K562 (cell line): ENCODE data around the gene RIIAD1. TPM values are rescaled to one million over a fixed set of nuclear protein-coding genes. Genes with fewer than 3 reads are reported as not detected.

ENCODE experiments used
- CBX2 ChIP-seq: fragments of 200-600 bp; sonication (generic); IDR thresholded peaks from one replicate; pipeline ENCODE4 v1.6.1; 2012; ENCODE audit warnings: mild to moderate bottlenecking, low read length, inconsistent platforms; ENCODE audit not compliant: insufficient read depth, poor library complexity, severe bottlenecking
- CBX5 ChIP-seq: IDR thresholded peaks from 2 replicates; pipeline ENCODE4 v1.6.1; 2014; ENCODE audit warnings: low read depth, borderline replicate concordance
- FIP1L1 ChIP-seq: fragments of 200-400 bp; formaldehyde crosslinking; IDR thresholded peaks from 2 replicates; pipeline ENCODE4 v1.6.1; 2018; ENCODE audit warnings: mild to moderate bottlenecking, low read depth, low read length; ENCODE audit not compliant: poor library complexity, severe bottlenecking
- FOXK1 ChIP-seq: sonication (generic); formaldehyde crosslinking; IDR thresholded peaks from 2 replicates; pipeline ENCODE4 v1.8.0; 2022; ENCODE audit warnings: missing genetic modification reagents, mild to moderate bottlenecking, borderline replicate concordance
- HDAC3 ChIP-seq: fragments of 450-650 bp; IDR thresholded peaks from 2 replicates; pipeline ENCODE4 v1.6.1; 2018; ENCODE audit warnings: borderline replicate concordance, mild to moderate bottlenecking, moderate library complexity; ENCODE audit not compliant: partially characterized antibody
- HDGF ChIP-seq: fragments of 450-650 bp; IDR thresholded peaks from 2 replicates; pipeline ENCODE4 v1.6.1; 2016
- MAFF ChIP-seq: IDR thresholded peaks from 2 replicates; pipeline ENCODE4 v1.6.1; 2012; ENCODE audit warnings: low read length, improper control_type of control experiment
- MTF1 ChIP-seq: fragments of 250-450 bp; sonication (Bioruptor Pico); IDR thresholded peaks from 2 replicates; pipeline ENCODE4 v1.9.0; 2021; ENCODE audit warnings: moderate library complexity, mild to moderate bottlenecking, inconsistent platforms, borderline replicate concordance
- NFIC ChIP-seq: fragments of 450-650 bp; IDR thresholded peaks from 2 replicates; pipeline ENCODE4 v1.6.1; 2017; ENCODE audit warnings: mild to moderate bottlenecking, inconsistent platforms
- RBM15 ChIP-seq: fragments of 200-400 bp; formaldehyde crosslinking; IDR thresholded peaks from 2 replicates; pipeline ENCODE4 v1.6.1; 2018; ENCODE audit warnings: mild to moderate bottlenecking, low read length, moderate library complexity; ENCODE audit not compliant: insufficient read depth
- RCOR1 ChIP-seq, 2 experiments: IDR thresholded peaks; 2 replicates each; pipeline ENCODE4 v1.6.1; 2012; ENCODE audit warnings: low read depth in 2 of 2, low read length in 2 of 2, borderline replicate concordance in 1 of 2, improper control_type of control experiment in 1 of 2
- ZBTB8A ChIP-seq: fragments of 450-650 bp; IDR thresholded peaks from 2 replicates; pipeline ENCODE4 v1.6.1; 2018; ENCODE audit warnings: mild to moderate bottlenecking, moderate library complexity; ENCODE audit not compliant: partially characterized antibody
- ZNF311 ChIP-seq: fragments of 250-450 bp; sonication (Bioruptor Pico); IDR thresholded peaks from 2 replicates; pipeline ENCODE4 v1.4.0; 2020; ENCODE audit warnings: mild to moderate bottlenecking, moderate library complexity
- ZNF592 ChIP-seq: fragments of 450-650 bp; IDR thresholded peaks from 2 replicates; pipeline ENCODE4 v1.6.1; 2017; ENCODE audit warnings: antibody characterized with exemption, mild to moderate bottlenecking
- ZNF75A ChIP-seq: fragments of 450-650 bp; formaldehyde crosslinking; IDR thresholded peaks from 2 replicates; pipeline ENCODE4 v1.4.0; 2020; ENCODE audit warnings: mild to moderate bottlenecking
- ZSCAN29 ChIP-seq: fragments of 450-650 bp; IDR thresholded peaks from 2 replicates; pipeline ENCODE4 v1.6.1; 2017
- polyA plus RNA-seq, 8 experiments: library from polyadenylated mRNA; depleted of rRNA in 4 of 8; stranded (reverse) in 5 of 8; unstranded in 3 of 8; fragments of >200 nt; fragmentation: Nextera tagmentation in 2 of 8; fragmentation: Illumina TruSeq in 1 of 8; extraction: Ambion mirVana in 2 of 8; extraction: Trizol in 1 of 8; gene quantifications; 2 replicates each; pipeline versions ENCODE4 v1.2.1 to v1.2.3, GENCODE V29; 2011 to 2014; ENCODE audit warnings: inconsistent platforms in 1 of 8, missing spikeins in 1 of 8
- total RNA-seq, 7 experiments: library from RNA; depleted of rRNA in 6 of 7; stranded (reverse); fragments of >200 nt in 6 of 7; fragmentation: Illumina TruSeq in 2 of 7; extraction: Trizol in 2 of 7; gene quantifications; 2 replicates each; pipeline versions ENCODE4 v1.2.1 to v1.2.3, GENCODE V29; 2011 to 2021; ENCODE audit warnings: low replicate concordance in 1 of 7
- TF ChIP-seq, protein P1 (sequence below): fragments of 450-650 bp; IDR thresholded peaks from 2 replicates; pipeline ENCODE4 v1.6.1; 2018; ENCODE audit not compliant: partially characterized antibody
- TF ChIP-seq, protein P2 (sequence below): fragments of 250-450 bp; sonication (Bioruptor Pico); IDR thresholded peaks from 2 replicates; pipeline ENCODE4 v1.4.0; 2020; ENCODE audit warnings: mild to moderate bottlenecking

The RIIAD1 gene
- total and polyA plus RNA-seq, 9 of the 15 experiments (the other 6 are each of a cell fraction or from before 2014, with no cell fraction given): not detected

DNA sequence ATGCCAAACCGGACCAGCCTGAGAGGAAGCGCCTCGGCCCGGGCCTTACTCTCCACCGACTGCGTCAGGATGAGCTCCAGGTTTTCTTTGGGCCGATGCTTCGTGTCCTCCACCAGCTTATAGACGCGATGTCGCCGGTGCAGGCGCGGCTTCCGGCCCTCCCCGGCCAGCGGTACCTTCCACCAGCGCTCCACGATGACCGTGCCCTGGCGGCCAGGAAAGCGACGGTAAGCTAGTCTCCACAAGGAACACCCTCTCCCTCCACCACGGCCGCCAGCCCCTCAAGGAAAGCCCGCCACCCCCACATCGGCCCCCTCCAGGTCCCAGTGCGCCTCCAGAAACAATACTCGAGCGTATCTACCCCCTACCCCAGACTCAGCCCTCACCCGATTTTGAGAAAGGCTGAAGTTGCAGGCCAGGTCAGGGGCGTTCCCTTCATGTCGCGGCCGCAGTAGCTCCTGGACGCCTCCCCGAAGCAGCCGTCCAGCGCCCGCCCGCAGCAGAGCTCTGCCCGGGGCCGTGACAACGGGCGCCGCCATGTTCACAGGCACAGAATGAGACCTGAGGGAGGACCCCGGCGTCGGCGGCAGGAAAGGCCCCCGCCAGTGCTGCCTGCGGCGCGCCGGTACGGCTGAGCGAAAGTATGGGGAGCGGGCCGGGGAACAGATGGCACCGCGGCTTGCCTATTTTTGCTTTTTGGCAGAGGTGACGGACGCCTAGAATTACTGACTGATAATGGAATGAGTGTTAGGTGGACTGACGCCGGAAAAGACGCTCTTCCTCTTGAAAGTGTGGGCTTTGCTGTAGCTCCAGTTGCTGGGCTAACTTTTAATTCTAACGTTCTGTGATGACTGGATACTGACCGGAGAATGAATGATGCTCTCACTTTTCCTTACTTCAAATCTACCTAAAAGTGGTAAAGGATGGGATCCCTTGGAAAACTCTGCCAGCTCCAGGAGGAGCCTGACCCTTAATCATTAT, 41.9 kb downstream of the RIIAD1 start, which contains the start of gene MRPL9 (continued):
- TF ChIP-seq, protein P1, sequence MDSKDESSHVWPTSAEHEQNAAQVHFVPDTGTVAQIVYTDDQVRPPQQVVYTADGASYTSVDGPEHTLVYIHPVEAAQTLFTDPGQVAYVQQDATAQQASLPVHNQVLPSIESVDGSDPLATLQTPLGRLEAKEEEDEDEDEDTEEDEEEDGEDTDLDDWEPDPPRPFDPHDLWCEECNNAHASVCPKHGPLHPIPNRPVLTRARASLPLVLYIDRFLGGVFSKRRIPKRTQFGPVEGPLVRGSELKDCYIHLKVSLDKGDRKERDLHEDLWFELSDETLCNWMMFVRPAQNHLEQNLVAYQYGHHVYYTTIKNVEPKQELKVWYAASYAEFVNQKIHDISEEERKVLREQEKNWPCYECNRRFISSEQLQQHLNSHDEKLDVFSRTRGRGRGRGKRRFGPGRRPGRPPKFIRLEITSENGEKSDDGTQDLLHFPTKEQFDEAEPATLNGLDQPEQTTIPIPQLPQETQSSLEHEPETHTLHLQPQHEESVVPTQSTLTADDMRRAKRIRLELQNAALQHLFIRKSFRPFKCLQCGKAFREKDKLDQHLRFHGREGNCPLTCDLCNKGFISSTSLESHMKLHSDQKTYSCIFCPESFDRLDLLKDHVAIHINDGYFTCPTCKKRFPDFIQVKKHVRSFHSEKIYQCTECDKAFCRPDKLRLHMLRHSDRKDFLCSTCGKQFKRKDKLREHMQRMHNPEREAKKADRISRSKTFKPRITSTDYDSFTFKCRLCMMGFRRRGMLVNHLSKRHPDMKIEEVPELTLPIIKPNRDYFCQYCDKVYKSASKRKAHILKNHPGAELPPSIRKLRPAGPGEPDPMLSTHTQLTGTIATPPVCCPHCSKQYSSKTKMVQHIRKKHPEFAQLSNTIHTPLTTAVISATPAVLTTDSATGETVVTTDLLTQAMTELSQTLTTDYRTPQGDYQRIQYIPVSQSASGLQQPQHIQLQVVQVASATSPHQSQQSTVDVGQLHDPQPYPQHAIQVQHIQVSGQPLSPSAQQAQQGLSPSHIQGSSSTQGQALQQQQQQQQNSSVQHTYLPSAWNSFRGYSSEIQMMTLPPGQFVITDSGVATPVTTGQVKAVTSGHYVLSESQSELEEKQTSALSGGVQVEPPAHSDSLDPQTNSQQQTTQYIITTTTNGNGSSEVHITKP: no peak
- TF ChIP-seq FOXK1 (CRISPR knock-in tag): peak; percentile 86; the same call in 1 of the 2 replicates
- no peak for TF ChIP-seq MAFF
- no peak for TF ChIP-seq CBX5
- TF ChIP-seq RBM15: no peak
- no peak for TF ChIP-seq ZBTB8A
- TF ChIP-seq ZNF311 (CRISPR knock-in tag): no peak
- TF ChIP-seq RCOR1 (IDR thresholded peaks at IDR 0.05; ENCODE audit: borderline replicate concordance in 1 of 2, low read depth in 2 of 2, low read length in 2 of 2): no peak
- TF ChIP-seq ZNF75A (CRISPR knock-in tag): no peak
- TF ChIP-seq NFIC: peak; percentile 37; the same call in 1 of the 2 replicates
- no peak for TF ChIP-seq ZNF592
- TF ChIP-seq, protein P2, sequence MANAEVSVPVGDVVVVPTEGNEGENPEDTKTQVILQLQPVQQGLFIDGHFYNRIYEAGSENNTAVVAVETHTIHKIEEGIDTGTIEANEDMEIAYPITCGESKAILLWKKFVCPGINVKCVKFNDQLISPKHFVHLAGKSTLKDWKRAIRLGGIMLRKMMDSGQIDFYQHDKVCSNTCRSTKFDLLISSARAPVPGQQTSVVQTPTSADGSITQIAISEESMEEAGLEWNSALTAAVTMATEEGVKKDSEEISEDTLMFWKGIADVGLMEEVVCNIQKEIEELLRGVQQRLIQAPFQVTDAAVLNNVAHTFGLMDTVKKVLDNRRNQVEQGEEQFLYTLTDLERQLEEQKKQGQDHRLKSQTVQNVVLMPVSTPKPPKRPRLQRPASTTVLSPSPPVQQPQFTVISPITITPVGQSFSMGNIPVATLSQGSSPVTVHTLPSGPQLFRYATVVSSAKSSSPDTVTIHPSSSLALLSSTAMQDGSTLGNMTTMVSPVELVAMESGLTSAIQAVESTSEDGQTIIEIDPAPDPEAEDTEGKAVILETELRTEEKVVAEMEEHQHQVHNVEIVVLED (CRISPR knock-in tag): no peak
- no peak for TF ChIP-seq FIP1L1
- TF ChIP-seq HDGF: no peak
- no peak for TF ChIP-seq HDAC3
- TF ChIP-seq CBX2: no peak
- no peak for TF ChIP-seq MTF1 (CRISPR knock-in tag)
- no peak for TF ChIP-seq ZSCAN29
